Stimulated activated CD8-positive, alpha-beta memory T cell treated with anti-CD3 and anti-CD28 coated beads, Interleukin-7, amount 100 ng/mL, for 1 hour (primary cell): Measurements from ENCODE around the gene NTF3.
"Not testable (repeated sequence)": the region's sequence is repeated elsewhere in the genome, so short reads cannot be mapped to it uniquely, and the experiment has no call there.

Experiments used
- DNase-seq, 2 donors: peaks; one replicate each; pipeline ENCODE4 v3.0.0-alpha.2; 2020; ENCODE audit warnings: low read depth in 2 of 2

The NTF3 gene

DNA sequence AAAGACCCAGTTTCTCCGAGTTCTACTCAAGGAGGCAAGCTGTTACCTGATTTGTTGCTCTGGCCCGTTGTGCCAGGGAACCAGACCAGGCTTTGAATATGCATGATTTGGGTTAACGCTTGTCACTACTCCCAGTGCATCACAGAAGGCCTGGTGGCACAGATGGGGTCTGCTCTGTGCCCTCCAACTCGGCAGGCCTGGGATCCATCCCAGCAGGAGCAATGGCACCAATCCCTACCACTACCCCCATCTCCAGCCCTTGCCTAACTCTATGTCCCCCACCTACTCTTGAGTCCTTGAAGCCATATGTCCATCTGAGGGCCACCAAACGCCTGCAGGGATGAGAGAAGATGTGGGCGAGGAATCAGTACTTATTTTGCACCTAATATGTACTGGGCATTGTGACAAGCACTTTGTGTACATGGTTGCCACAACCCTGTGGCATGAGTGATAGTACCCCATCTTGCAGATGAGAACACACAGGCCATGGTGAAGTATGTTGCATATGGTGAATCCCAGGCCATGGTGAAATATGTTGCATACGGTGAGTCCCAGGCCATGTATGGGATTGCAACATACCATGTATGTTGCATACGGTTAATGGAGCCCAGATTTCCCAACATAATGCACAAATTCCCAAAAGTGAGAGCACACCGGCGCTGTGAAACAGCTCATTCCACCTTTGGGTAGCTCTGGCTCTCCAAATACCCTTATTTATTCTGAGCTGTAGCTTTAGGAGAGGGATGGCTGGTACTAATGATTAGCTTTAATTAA lies 102.7 kb downstream of the NTF3 start:
- DNase-seq, result no peak

- DNase-seq, result no peak
These were observed 103.6 kb downstream of the NTF3 start for GRCh38 chr12:5535541-5535940.

DNA sequence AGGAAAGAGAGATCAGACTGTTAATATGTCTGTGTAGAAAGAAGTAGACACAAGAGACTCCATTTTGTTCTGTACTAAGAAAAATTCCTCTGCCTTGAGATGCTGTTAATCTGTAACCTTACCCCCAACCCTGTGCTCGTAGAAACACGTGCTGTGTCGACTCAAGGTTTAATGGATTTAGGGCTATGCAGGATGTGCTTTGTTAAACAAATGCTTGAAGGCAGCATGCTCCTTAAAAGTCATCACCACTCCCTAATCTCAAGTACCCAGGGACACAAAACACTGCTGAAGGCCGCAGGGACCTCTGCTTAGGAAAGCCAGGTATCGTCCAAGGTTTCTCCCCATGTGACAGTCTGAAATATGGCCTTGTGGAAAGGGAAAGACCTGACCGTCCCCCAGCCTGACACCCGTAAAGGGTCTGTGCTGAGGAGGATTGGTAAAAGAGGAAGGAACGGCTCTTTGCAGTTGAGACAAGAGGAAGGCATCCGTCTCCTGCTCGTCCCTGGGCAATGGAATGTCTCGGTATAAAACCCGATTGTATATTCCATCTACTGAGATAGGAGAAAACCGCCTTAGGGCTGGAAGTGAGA lies 105.2 kb downstream of the NTF3 start:
- not testable (repeated sequence) for DNase-seq

GRCh38 chr12:5537771-5538170 lies 105.9 kb downstream of the NTF3 start:
- DNase-seq, result no peak
